Measurements from ENCODE around the gene PCYT2.

The PCYT2 gene

DNA sequence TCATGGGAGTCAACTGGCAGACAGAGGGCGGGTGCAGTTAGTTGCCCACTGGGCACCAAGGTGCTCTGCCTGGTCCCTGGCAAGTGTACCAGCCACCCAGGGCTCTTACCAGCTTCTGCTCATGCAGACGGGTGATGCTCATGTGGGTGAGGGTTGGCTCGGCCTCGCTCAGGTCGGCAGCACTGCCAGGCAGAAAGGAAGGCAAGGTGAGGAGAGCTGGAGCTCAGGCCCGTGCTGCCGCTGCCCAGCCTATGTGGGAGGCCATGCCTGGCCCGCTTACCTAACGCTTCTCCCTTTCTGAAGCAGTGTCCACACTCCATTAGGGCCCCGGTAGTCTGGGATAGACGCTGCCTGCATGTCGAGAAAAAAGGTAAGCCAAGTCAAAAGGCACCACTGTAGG is 4.1 kb upstream of the PCYT2 start:
- Mint-ChIP-seq H3K9me3 (no peaks in the 10 kb centered on the region), H3K36me3 (peaks cover 5% of the 10 kb centered on the region), H3K4me1 (peaks cover 19% of the 10 kb centered on the region), H3K4me3 (no peak overlapping the region), H3K27ac (no peak overlapping the region), H3K27me3 (no peaks in the 10 kb centered on the region)
- ATAC-seq (ENCODE audit: low read depth), result no peak
- no peak for DNase-seq (ENCODE audit: low spot score in 2 of 2)

- DNase-seq (ENCODE audit: low spot score in 2 of 2) (no peak), ATAC-seq (ENCODE audit: low read depth) (no peak)
- Mint-ChIP-seq H3K27me3 (no peaks in the 10 kb centered on the region), H3K4me3 (no peak overlapping the region), H3K9me3 (no peaks in the 10 kb centered on the region), H3K4me1 (peaks cover 21% of the 10 kb centered on the region), H3K27ac (no peak overlapping the region), H3K36me3 (peaks cover 5% of the 10 kb centered on the region)
Measured at GRCh38 chr17:81914103-81914850, 3.1 kb upstream of the PCYT2 start.

DNA sequence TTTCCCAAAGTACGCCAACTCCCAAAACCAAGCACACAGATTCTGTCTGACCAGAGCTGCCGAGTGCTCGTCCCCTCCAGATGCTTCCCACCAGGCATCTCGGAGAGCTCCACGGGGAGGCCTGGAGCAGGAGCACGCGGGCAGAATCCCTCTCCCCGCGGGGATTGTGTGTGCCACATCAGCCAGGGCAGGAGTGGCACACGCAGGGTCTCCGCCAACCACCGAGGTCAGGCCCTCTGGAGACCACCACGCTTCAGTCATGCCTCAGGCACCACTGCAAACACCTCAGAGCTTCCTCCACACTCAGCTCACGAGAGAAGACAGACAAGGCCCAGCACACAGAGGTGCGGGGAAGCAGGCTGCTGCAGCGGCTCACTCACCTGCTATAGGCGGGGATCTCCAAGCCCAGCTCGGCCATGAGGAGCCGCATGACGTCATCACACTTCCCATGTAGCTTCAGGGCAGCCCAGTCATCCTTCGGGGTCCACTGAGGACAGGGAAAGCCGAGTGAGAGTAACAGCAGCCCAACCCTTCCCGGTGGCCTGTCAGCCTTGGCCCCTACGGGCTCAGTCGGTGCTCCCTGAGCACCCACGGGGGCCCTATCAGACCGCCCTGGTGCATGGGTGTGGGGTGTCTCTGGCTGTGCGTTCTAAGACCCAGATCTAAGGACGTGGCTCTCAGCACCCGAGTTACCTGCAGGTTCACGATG is 2.3 kb upstream of the PCYT2 start:
- H3K4me1 Mint-ChIP-seq, result peaks cover 19% of the 10 kb centered on the region
- peaks cover 5% of the 10 kb centered on the region for H3K36me3 Mint-ChIP-seq
- H3K27ac Mint-ChIP-seq, result no peak overlapping the region
- H3K4me3 Mint-ChIP-seq, result no peak overlapping the region
- DNase-seq (ENCODE audit: low spot score in 2 of 2) (no peak), ATAC-seq (ENCODE audit: low read depth) (no peak)
- H3K9me3 Mint-ChIP-seq, result no peaks in the 10 kb centered on the region
- no peaks in the 10 kb centered on the region for H3K27me3 Mint-ChIP-seq

- Mint-ChIP-seq H3K4me1 (peaks cover 15% of the 10 kb centered on the region), H3K36me3 (peaks cover 4% of the 10 kb centered on the region), H3K9me3 (no peaks in the 10 kb centered on the region), H3K27me3 (no peaks in the 10 kb centered on the region), H3K4me3 (peak overlapping the region; percentile 22), H3K27ac (no peak overlapping the region)
- DNase-seq (ENCODE audit: low spot score in 2 of 2), result no peak
- no peak for ATAC-seq (ENCODE audit: low read depth)
Measured at GRCh38 chr17:81912441-81913309, 1.5 kb upstream of the PCYT2 start.

DNA sequence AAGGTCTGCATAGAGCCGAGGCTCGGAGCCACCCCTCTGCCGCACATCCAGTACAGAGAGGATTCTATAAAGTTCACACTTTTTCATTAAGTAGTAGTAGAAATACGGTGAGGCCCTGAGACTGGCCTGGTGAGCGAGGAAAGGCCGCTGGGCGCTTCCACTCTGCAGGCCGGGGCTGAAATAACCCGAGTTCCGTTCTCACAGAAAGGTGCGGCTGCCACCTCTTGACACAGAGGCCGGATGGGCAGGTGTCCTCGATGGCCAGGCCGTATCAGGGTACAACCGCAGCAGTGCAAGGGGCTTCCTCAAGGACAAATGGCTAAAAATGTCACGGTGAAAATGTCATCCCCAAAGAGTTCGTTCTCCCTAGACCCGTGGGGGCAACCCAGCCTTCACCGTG is 770 bp upstream of the PCYT2 start:
- ATAC-seq (ENCODE audit: low read depth) (no peak), DNase-seq (ENCODE audit: low spot score in 2 of 2) (no peak)
- Mint-ChIP-seq H3K27me3 (no peaks in the 10 kb centered on the region), H3K4me3 (peak overlapping the region; percentile 86), H3K4me1 (peaks cover 10% of the 10 kb centered on the region), H3K9me3 (no peaks in the 10 kb centered on the region), H3K27ac (peak overlapping the region; percentile 69), H3K36me3 (peaks cover 4% of the 10 kb centered on the region)

DNA sequence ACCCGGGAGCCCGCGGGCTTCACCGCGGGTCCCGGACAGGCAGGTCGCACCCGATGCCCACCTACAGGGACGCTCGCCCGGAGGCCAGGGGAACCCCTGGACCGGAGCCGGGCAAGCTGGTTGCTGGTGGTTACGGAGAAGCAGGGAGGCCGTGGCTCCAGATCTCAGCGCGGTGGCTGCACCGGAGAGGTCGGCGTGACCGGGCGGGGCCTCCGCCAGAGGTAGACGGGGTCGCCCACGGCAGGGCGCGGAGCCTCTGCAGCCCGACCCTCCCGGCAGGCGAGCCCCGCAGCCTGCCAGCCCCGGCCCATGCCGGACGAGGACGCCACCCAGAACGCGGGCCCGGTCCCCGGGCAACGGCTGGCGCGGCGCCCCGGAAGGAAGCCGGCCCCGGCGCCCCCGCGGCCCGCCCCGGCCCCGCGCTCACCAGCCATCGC is 341 bp downstream of the PCYT2 start:
- H3K4me1 Mint-ChIP-seq, result peaks cover 6% of the 10 kb centered on the region
- DNase-seq (ENCODE audit: low spot score in 2 of 2), result no peak
- peak; percentile 13 for ATAC-seq (ENCODE audit: low read depth)

DNA sequence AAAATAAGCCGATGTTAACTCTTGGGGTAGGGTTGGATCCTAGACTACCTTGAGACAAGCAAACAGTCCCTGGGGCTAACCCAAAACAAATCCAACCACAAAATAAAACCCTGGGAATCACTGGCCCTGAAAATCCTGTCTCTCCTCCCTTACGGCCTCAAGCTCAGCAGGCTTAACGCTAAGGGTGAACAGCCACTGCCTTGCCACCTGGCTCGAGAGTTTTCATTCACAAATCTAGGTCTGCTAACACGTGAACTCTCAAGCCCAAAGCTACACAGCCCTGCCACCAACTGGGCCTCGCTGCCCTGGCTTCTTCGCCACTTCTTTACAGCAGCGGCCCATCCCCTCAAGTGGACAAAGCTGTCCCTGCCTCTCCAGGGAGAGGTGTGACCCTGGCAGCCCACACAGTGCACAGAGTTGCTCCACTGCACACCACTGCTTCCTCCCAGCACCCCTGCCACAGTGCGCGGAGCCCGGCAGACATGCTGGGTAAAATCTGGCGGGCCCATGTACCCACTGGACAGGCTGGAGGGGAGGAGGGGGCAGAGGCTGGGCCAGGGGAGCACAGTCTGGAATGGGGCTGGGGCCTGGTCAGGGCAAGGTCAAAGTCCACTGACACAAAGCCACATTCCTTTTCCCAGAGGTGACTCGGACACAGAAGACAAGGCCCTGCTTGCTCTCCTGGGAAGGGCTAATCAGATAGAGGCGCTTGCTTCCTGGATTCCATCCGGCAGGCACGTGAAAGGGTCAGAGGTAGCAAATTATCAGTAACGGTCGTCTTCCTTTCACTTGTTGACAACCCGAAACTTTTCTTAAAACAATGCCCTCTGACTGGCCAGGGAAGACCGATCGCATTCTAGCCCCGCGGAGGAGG is 996 bp downstream of the PCYT2 start:
- H3K27me3 Mint-ChIP-seq, result no peaks in the 10 kb centered on the region
- ATAC-seq (ENCODE audit: low read depth), result no peak
- H3K4me1 Mint-ChIP-seq, result peaks cover 4% of the 10 kb centered on the region
- no peak for DNase-seq (ENCODE audit: low spot score in 2 of 2)
- H3K36me3 Mint-ChIP-seq, result peaks cover 2% of the 10 kb centered on the region
- H3K9me3 Mint-ChIP-seq, result no peaks in the 10 kb centered on the region
- no peak overlapping the region for H3K27ac Mint-ChIP-seq
- H3K4me3 Mint-ChIP-seq, result peak overlapping the region; percentile 81

More for the DNA sequence above, 341 bp downstream of the PCYT2 start:
- Mint-ChIP-seq H3K27ac (no peak overlapping the region), H3K27me3 (no peaks in the 10 kb centered on the region), H3K36me3 (peaks cover 4% of the 10 kb centered on the region), H3K9me3 (no peaks in the 10 kb centered on the region), H3K4me3 (peak overlapping the region; percentile 81)

GRCh38 chr17:81909231-81909630 is 2.0 kb downstream of the PCYT2 start:
- Mint-ChIP-seq H3K27ac (no peak overlapping the region), H3K9me3 (no peaks in the 10 kb centered on the region), H3K36me3 (peaks cover 2% of the 10 kb centered on the region), H3K27me3 (no peaks in the 10 kb centered on the region), H3K4me3 (no peak overlapping the region), H3K4me1 (peaks cover 4% of the 10 kb centered on the region)
- DNase-seq (ENCODE audit: low spot score in 2 of 2) (no peak), ATAC-seq (ENCODE audit: low read depth) (no peak)

DNA sequence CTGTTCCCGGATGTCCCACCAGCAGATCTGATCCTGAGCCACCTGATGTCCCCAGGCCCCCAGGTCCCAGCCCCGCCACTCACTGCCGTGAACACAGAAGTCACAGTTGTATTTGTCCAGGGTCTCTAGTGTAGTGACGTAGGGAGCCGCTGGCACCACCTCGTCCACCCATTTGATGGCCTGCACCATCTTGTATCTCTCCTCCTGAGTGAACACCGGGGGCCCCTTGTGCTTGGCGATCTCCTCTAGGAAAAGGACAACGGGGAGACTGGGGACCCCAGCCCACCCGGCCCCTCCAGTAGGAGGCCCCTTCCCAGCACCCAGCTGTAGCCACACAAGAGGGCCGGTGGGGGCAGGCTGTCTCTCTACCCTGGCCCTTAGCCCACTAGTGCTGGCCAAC is 2.4 kb downstream of the PCYT2 start:
- no peak for ATAC-seq (ENCODE audit: low read depth)
- no peak overlapping the region for H3K27ac Mint-ChIP-seq
- no peaks in the 10 kb centered on the region for H3K9me3 Mint-ChIP-seq
- H3K4me1 Mint-ChIP-seq, result peaks cover 4% of the 10 kb centered on the region
- H3K27me3 Mint-ChIP-seq, result no peaks in the 10 kb centered on the region
- H3K4me3 Mint-ChIP-seq, result no peak overlapping the region
- DNase-seq (ENCODE audit: low spot score in 2 of 2), result no peak
- peaks cover 2% of the 10 kb centered on the region for H3K36me3 Mint-ChIP-seq

DNA sequence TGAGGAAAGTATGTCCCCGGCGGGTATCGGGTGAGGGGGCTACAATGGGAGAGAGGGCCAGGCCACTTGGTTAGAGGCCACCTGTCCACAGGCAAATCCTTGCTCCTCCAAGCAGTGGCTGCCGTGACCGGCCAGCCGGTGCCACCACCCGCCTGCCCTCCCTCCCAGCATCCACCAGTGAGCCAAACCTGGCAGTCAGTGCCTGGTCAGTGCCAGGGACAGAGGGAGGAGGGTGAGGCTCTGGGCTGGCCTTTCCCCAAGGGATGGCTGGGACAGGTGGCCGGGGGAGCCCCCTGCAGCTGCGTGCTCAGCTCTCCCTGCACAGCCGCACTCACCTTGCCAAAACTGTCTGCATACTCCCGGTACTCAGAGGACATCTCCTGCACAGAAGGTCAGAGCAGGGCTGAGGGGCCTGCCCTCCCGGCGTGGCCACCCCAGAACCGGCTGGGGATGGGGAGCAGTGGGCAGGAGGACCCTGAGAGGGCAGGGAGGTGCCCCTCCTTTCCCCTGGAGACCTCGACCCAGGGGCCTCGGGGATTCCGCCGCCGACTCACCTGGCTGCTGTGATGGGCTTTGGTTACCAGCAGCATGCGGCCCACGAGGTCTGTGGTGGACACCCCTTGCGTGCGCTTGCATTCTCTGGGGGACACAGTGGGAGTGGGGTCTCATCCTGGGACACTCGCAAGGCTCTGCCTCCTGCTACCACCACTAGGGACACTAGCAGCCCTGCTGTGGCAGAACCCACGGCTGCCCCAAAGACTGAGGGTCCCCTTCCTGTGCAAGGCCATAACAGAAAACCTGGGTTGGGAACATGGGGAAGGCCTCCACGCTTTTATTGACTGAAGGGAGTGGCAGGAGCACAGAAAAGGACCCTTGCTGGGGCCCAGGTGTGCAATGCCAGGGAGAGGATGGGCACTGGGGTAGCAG is 3.7 kb downstream of the PCYT2 start:
- ATAC-seq (ENCODE audit: low read depth) (no peak), DNase-seq (ENCODE audit: low spot score in 2 of 2) (no peak)
- Mint-ChIP-seq H3K9me3 (no peaks in the 10 kb centered on the region), H3K36me3 (no peaks in the 10 kb centered on the region), H3K4me1 (peaks cover 4% of the 10 kb centered on the region), H3K27me3 (no peaks in the 10 kb centered on the region), H3K27ac (no peak overlapping the region), H3K4me3 (no peak overlapping the region)

DNA sequence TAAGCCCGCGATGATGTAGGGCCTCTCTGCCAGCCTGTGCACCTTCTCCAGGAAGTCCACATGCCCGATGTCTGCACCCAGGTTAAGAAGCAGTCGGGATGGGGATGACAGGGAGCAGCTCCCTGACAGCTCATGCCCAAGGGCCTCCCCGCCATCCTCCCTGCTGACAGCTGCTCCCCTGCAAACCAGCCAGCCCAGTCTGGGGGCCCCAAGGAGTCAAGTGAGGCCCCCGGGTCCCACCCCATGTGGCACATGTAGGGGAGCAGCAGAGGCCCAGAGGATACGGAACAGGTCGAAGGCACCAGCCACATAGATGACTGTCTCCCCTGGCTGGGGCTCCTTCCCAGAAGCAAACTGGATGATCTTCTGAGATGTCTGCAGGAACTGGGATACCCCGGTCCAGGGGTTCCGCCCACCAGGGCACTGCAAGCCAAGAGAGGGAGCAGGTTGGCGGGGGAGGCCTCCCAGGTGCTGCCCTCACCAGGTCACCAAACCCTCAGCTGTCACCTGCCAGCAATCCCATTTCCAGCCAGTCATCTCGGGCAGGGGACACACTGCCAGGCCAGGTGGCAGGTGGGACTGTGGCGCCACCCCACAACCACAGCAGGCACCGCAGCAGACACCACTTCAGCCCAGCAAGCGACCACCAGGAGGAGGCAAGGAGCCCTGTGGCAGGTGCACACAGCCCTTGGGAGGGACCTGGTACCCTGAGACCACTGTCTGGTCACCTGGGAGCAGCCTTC is 4.6 kb downstream of the PCYT2 start:
- H3K9me3 Mint-ChIP-seq, result no peaks in the 10 kb centered on the region
- peaks cover 2% of the 10 kb centered on the region for H3K4me1 Mint-ChIP-seq
- H3K27ac Mint-ChIP-seq, result no peak overlapping the region
- no peaks in the 10 kb centered on the region for H3K27me3 Mint-ChIP-seq
- no peak overlapping the region for H3K4me3 Mint-ChIP-seq
- ATAC-seq (ENCODE audit: low read depth) (no peak), DNase-seq (ENCODE audit: low spot score in 2 of 2) (no peak)
- no peaks in the 10 kb centered on the region for H3K36me3 Mint-ChIP-seq

GRCh38 chr17:81905993-81906392 is 5.2 kb downstream of the PCYT2 start:
- Mint-ChIP-seq H3K4me3 (no peak overlapping the region), H3K36me3 (no peaks in the 10 kb centered on the region), H3K9me3 (no peaks in the 10 kb centered on the region), H3K4me1 (peaks cover 2% of the 10 kb centered on the region), H3K27me3 (peaks cover 3% of the 10 kb centered on the region), H3K27ac (no peak overlapping the region)
- DNase-seq (ENCODE audit: low spot score in 2 of 2), result no peak
- no peak for ATAC-seq (ENCODE audit: low read depth)

Measured in memory B cell (primary cell).